A673 (cell line): ENCODE measurements around the gene KIFC3.

Source experiments
- EZH2 ChIP-seq: fragments of 200-600 bp; sonication (generic); IDR thresholded peaks from 2 replicates; pipeline ENCODE4 v1.6.1; 2017; ENCODE audit warnings: borderline replicate concordance, low read depth, mild to moderate bottlenecking, mixed read lengths, antibody characterized with exemption, low read length; ENCODE audit not compliant: poor library complexity, severe bottlenecking
- TF ChIP-seq, protein P1 (sequence below): fragments of 300-800, 200-600 bp; sonication (generic); conservative IDR thresholded peaks from 2 replicates; pipeline ENCODE4 v1.5.1; 2017; ENCODE audit warnings: low read depth, mild to moderate bottlenecking, antibody characterized with exemption, low read length, moderate library complexity, mixed read lengths

DNA sequence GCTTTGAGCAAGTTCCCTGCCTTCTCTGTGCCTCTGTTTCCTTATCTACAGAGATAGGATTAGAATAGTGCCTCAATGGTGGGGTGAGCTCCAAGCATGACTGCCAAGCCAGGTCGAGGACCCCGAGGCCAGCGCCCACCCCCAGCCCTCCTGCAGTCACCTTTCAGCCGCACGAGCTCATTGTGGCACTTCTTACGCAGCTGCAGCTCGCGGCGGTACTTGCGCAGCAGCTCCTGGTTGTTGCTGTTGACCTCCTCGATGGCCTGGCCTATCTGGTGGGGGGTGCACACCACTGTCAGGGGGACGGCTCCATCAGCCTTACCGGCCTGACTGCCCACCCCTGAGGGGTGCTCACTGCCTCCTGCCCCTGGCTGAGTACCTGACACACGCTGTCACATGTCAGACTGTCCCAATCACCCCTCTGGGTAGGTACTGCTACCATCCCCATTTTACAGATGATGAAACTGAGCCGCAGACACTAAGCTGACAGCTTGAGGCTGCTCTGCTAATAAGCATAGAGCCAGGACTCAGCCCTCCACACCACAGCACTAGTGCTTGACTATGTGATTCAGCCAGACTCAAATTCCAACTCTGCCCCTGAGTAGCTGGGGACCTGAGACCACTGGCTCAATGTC, 35.5 kb downstream of the KIFC3 start:
- TF ChIP-seq, protein P1, sequence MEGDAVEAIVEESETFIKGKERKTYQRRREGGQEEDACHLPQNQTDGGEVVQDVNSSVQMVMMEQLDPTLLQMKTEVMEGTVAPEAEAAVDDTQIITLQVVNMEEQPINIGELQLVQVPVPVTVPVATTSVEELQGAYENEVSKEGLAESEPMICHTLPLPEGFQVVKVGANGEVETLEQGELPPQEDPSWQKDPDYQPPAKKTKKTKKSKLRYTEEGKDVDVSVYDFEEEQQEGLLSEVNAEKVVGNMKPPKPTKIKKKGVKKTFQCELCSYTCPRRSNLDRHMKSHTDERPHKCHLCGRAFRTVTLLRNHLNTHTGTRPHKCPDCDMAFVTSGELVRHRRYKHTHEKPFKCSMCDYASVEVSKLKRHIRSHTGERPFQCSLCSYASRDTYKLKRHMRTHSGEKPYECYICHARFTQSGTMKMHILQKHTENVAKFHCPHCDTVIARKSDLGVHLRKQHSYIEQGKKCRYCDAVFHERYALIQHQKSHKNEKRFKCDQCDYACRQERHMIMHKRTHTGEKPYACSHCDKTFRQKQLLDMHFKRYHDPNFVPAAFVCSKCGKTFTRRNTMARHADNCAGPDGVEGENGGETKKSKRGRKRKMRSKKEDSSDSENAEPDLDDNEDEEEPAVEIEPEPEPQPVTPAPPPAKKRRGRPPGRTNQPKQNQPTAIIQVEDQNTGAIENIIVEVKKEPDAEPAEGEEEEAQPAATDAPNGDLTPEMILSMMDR = no peak
- no peak for TF ChIP-seq EZH2
